ENCODE results near the gene WDR86. TPM values are rescaled to one million over a fixed set of nuclear protein-coding genes. Genes with fewer than 3 reads are reported as not detected.

The WDR86 gene
- polyA plus RNA-seq, 2 of the 4 experiments (the other 2 are of a cell fraction) = 0.17 to 0.19 TPM

- Histone ChIP-seq H3K4me3 (no peak overlapping the region), H3K4me1 (peaks cover 26% of the 10 kb centered on the region), H3K4me2 (no peak overlapping the region), H3K27ac (no peak overlapping the region), H3K9me3 (no peaks in the 10 kb centered on the region)
- ChIA-PET POLR2A (no interaction called here), CTCF (interaction anchor here (0.7 to 12.0 kb wide), 25 partner anchors 9 to 432 kb away, joined by 3 to 234 read pairs (median 6); partner anchors contain the start of gene NUB1)
- FAIRE-seq (no peak), DNase-seq (ENCODE audit: low read depth in 1 of 2, low spot score in 1 of 2) (peak; percentile 32 to 35), ATAC-seq (peak; percentile 80 to 89; a peak in 4 of 6 replicates)
- WGBS (ENCODE audit: missing lambda C conversion rate) = 47% methylated on average over 8 of the region's 8 CpGs
- TF ChIP-seq RAD21 (conservative IDR thresholded peaks at IDR 0.05 in 1 of 2, IDR thresholded peaks at IDR 0.05 in 1 of 2) (peak in 1 of 2 experiments; percentile 30; a peak in 2 of 5 replicates), GATA3 (IDR thresholded peaks at IDR 0.05; ENCODE audit: borderline replicate concordance) (no peak), JUN (IDR thresholded peaks at IDR 0.05) (no peak), CBX8 (IDR thresholded peaks at IDR 0.05) (no peak), CTCF (IDR thresholded peaks at IDR 0.05) (peak; percentile 35)
Measured at GRCh38 chr7:151351027-151351426, 58.8 kb downstream of the WDR86 start.

DNA sequence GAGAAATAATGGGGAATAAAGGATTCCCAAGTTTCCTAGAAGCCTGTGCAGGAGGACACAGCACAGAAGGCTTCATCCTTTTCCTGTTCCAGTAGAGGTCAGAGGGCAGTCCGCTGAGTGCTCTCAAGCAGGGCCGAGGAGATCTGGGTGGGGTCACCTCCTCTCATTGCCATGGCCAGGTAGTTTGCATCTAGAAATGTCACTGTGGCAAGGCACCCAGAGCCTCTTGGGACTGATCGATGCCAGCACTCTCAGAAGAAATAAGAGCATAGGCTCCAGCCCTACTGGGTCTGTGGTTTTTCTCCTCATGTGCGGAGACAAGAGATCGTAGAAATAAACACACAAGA, 60.4 kb downstream of the WDR86 start:
- ATAC-seq = no peak; a peak in 1 of 6 replicates
- WGBS (ENCODE audit: missing lambda C conversion rate) = 87% methylated on average over 5 of the region's 5 CpGs
- no peak for TF ChIP-seq POLR2AphosphoS2 (conservative IDR thresholded peaks at IDR 0.05; ENCODE audit: low read length)
- TF ChIP-seq CEBPB (IDR thresholded peaks at IDR 0.05) = no peak
- TF ChIP-seq CBX2 (IDR thresholded peaks at IDR 0.05; ENCODE audit: borderline replicate concordance, low read depth) = no peak
- TF ChIP-seq SMC3 (IDR thresholded peaks at IDR 0.05) = no peak
- no peak for TF ChIP-seq RARB (CRISPR knock-in tag; IDR thresholded peaks at IDR 0.05)
- TF ChIP-seq TFCP2L1 (CRISPR knock-in tag; IDR thresholded peaks at IDR 0.05) = no peak
- no peak for TF ChIP-seq RFX5 (IDR thresholded peaks at IDR 0.05)
- no peak for TF ChIP-seq CHD2 (IDR thresholded peaks at IDR 0.05; ENCODE audit: low read length, partially characterized antibody)
- no peak for TF ChIP-seq MAFK (IDR thresholded peaks at IDR 0.05; ENCODE audit: partially characterized antibody)
- no peak for TF ChIP-seq HOXB13 (CRISPR knock-in tag; IDR thresholded peaks at IDR 0.05; ENCODE audit: low read depth)
- TF ChIP-seq, protein P1, sequence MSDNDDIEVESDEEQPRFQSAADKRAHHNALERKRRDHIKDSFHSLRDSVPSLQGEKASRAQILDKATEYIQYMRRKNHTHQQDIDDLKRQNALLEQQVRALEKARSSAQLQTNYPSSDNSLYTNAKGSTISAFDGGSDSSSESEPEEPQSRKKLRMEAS (IDR thresholded peaks at IDR 0.05) = no peak
- TF ChIP-seq HES2 (IDR thresholded peaks at IDR 0.05) = no peak
- TF ChIP-seq HDAC2 (IDR thresholded peaks at IDR 0.05) = no peak
- TF ChIP-seq, protein P2, sequence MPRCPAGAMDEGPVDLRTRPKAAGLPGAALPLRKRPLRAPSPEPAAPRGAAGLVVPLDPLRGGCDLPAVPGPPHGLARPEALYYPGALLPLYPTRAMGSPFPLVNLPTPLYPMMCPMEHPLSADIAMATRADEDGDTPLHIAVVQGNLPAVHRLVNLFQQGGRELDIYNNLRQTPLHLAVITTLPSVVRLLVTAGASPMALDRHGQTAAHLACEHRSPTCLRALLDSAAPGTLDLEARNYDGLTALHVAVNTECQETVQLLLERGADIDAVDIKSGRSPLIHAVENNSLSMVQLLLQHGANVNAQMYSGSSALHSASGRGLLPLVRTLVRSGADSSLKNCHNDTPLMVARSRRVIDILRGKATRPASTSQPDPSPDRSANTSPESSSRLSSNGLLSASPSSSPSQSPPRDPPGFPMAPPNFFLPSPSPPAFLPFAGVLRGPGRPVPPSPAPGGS (IDR thresholded peaks at IDR 0.05) = no peak
- no peak for TF ChIP-seq KDM5A (IDR thresholded peaks at IDR 0.05)
- ChIA-PET CTCF (interaction anchor here (0.6 to 12.0 kb wide), 8 partner anchors 10 to 99 kb away, joined by 3 to 234 read pairs (median 20); no protein-coding TSS in a partner anchor), POLR2A (no interaction called here)
- Histone ChIP-seq H3K4me2 (no peak overlapping the region), H3K27ac (no peak overlapping the region), H3K9me3 (no peaks in the 10 kb centered on the region), H3K4me3 (no peak overlapping the region), H3K4me1 (peaks cover 37% of the 10 kb centered on the region)
- no peak for DNase-seq (ENCODE audit: low read depth in 1 of 2, low spot score in 1 of 2)
- FAIRE-seq = no peak

DNA sequence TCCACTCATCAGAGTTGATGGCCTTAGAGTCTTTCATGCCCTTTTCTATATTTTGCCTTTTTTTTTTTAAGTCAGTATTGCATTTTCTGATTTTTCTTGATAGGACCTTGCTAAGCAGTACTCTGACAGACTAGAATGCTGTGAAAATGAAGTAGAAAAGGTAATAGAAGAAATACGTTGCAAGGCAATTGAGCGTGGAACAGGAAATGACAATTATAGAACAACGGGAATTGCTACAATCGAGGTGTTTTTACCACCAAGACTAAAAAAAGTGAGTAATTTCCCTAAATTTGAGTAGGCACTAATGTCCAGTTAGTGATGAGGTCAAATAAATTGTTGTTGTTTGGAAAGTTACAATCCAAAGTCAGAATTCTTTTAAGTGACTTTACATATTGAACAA, 60.9 kb downstream of the WDR86 start:
- POLR2A ChIA-PET = no interaction called here
- peaks cover 37% of the 10 kb centered on the region for H3K4me1 ChIP-seq
- no peak overlapping the region for H3K4me3 ChIP-seq
- DNase-seq (ENCODE audit: low read depth in 1 of 2, low spot score in 1 of 2) (no peak), FAIRE-seq (no peak), ATAC-seq (no peak)
- TF ChIP-seq HEYL (CRISPR knock-in tag; IDR thresholded peaks at IDR 0.05) (no peak), FOSL2 (IDR thresholded peaks at IDR 0.05) (no peak), FOSL2 (CRISPR knock-in tag; IDR thresholded peaks at IDR 0.05) (no peak), MYC (IDR thresholded peaks at IDR 0.05; ENCODE audit: borderline replicate concordance, low read length) (no peak), RFX5 (IDR thresholded peaks at IDR 0.05) (no peak), TFCP2L1 (CRISPR knock-in tag; IDR thresholded peaks at IDR 0.05) (no peak), SREBF2 (IDR thresholded peaks at IDR 0.05) (no peak), RNF2 (IDR thresholded peaks at IDR 0.05; ENCODE audit: borderline replicate concordance, low read depth) (no peak), FOXS1 (CRISPR knock-in tag; IDR thresholded peaks at IDR 0.05) (no peak), TP53 (CRISPR knock-in tag; IDR thresholded peaks at IDR 0.05) (no peak), JUN (IDR thresholded peaks at IDR 0.05) (no peak)
- TF ChIP-seq, protein P3, sequence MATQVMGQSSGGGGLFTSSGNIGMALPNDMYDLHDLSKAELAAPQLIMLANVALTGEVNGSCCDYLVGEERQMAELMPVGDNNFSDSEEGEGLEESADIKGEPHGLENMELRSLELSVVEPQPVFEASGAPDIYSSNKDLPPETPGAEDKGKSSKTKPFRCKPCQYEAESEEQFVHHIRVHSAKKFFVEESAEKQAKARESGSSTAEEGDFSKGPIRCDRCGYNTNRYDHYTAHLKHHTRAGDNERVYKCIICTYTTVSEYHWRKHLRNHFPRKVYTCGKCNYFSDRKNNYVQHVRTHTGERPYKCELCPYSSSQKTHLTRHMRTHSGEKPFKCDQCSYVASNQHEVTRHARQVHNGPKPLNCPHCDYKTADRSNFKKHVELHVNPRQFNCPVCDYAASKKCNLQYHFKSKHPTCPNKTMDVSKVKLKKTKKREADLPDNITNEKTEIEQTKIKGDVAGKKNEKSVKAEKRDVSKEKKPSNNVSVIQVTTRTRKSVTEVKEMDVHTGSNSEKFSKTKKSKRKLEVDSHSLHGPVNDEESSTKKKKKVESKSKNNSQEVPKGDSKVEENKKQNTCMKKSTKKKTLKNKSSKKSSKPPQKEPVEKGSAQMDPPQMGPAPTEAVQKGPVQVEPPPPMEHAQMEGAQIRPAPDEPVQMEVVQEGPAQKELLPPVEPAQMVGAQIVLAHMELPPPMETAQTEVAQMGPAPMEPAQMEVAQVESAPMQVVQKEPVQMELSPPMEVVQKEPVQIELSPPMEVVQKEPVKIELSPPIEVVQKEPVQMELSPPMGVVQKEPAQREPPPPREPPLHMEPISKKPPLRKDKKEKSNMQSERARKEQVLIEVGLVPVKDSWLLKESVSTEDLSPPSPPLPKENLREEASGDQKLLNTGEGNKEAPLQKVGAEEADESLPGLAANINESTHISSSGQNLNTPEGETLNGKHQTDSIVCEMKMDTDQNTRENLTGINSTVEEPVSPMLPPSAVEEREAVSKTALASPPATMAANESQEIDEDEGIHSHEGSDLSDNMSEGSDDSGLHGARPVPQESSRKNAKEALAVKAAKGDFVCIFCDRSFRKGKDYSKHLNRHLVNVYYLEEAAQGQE (IDR thresholded peaks at IDR 0.05) = no peak
- H3K4me2 ChIP-seq = no peak overlapping the region
- CTCF ChIA-PET = interaction anchor here (2.9 to 12.0 kb wide), 4 partner anchors 11 to 99 kb away, joined by 13 to 234 read pairs (median 70); no protein-coding TSS in a partner anchor
- WGBS (ENCODE audit: missing lambda C conversion rate) = 76% methylated on average over 4 of the region's 4 CpGs
- H3K27ac ChIP-seq = no peak overlapping the region
- no peaks in the 10 kb centered on the region for H3K9me3 ChIP-seq

All from A549 (cell line).